Right forelimb (tissue), 1 donor: ENCODE measurements around the gene ENOX1.

ENCODE experiments used
- DNase-seq: peaks from one replicate; pipeline ENCODE4 v3.0.0-alpha.2; 2018

ENOX1 gene

GRCh38 chr13:43529796-43530195 is 257.0 kb downstream of the ENOX1 start:
- DNase-seq = no peak

DNA sequence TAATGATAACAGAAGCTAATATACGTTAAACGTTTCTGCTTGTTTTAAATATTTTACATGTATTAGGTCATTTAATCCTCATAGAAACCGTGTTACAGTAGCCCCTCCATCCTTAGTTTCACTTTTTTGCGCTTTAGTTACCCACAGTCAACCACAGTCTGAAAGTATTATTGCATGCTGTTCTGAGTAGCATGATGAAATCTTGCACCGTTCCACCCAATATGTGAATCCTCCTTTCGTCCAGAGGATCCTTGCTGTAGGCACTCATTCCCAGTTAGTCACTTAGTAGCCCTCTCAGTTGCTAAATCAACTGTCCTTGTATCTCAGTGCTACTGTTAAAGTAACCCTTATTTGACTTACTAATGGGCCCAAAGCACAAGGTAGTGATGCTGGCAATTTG is 257.8 kb downstream of the ENOX1 start:
- no peak for DNase-seq

DNA sequence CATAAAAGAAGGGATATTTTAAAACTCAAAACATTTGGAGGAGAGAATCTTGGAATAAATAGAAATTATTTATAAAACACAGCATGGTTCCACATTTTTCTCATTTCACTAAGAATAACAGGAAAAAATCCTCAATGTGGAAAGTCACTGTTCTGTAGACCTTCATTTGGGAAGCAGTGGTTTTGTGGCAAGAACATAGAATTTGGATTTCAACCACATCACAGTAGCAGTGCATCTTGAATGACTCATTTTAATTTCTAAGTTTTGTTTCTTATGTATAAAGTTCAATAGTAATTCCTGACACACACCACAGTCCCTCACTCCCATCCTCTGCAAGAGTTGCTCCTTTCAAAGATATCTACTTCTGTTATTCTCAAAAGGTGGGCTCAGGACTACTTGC is 264.0 kb downstream of the ENOX1 start:
- DNase-seq = no peak

GRCh38 chr13:43520351-43520750 is 266.4 kb downstream of the ENOX1 start:
- no peak for DNase-seq

DNA sequence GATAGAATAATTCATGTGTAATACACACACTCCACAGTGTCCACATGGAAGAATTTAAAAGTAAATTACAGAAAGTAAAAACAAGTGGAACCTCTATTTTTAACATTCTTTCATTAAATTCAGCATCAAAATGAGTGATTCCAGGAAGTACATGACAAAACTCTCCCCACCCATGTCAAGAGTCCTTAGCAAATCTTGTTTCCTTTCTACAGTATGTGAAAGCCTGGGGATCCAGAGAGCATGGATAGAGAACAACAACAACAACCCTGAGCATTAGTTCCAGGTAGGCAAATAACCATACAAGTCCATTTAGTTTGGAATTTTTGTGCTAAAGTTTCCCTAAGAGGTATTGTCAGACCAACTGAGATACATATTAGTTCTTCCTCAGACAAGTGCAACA is 267.9 kb downstream of the ENOX1 start:
- no peak for DNase-seq

GRCh38 chr13:43516401-43516833 is 270.4 kb downstream of the ENOX1 start:
- DNase-seq = no peak

GRCh38 chr13:43515531-43515930 is 271.2 kb downstream of the ENOX1 start:
- no peak for DNase-seq

- DNase-seq = no peak
Measured at GRCh38 chr13:43514311-43514710, 272.5 kb downstream of the ENOX1 start.

DNA sequence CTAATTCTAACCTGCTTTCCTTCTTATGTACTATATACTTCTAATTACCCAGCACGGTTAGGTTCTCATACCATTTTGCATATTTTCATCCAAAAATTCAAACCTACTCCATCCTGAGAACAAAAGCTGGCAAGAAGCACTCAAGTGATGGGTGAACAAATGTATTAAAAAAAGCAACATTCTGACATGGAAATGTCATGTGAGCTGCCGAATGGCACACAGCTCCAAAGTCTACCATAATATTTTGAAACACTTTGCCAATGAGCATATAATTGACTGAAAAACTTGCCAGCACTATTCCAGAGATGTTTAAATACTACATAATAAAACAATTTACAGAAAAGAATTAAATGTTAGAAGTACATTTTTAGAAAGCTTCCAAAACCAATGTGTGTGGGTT is 274.6 kb downstream of the ENOX1 start:
- DNase-seq = no peak

DNA sequence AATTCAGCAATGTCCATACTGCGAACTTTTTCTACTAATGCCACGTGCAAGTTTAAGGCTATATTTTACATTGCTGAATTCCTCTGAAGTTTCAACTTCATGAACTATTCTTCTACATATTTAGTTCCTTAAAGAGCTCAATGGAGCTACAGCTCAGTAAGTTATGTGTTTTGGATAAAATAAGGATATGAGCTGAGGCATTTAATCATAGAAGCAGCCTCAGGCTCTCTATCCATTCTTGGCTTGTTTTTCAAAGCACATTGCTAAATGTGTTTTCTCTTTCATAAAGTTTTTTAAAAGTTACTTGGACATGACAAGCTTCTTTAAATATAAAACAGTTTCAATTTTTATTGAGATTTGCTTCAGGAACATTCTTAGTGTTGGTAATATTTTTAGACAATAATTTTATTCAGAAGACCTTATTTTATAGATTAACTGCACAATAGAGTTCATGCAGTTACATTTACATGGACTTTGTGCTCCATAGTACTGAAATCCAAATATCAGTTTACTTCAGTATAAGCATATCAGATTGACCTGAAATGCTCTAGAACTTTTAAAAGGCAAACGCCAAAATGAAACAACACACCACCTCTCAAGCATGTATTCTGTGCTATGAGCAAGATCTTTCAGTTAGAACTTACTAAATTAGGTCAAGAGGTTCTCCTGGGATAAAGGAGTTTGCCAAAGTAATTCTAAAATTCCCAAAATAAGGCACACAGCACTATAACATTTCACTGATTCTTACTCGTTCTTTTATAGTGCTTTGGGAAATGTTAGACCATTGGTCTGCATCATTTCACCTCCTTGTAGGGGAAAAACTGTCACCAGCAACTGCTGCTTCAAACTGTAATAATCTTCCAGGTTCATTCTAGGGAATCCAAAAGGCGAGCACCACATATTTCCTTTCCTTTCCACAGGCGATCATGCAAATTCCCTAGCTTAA is 275.5 kb downstream of the ENOX1 start:
- no peak for DNase-seq

GRCh38 chr13:43495732-43496131 is 291.0 kb downstream of the ENOX1 start:
- DNase-seq = no peak

DNA sequence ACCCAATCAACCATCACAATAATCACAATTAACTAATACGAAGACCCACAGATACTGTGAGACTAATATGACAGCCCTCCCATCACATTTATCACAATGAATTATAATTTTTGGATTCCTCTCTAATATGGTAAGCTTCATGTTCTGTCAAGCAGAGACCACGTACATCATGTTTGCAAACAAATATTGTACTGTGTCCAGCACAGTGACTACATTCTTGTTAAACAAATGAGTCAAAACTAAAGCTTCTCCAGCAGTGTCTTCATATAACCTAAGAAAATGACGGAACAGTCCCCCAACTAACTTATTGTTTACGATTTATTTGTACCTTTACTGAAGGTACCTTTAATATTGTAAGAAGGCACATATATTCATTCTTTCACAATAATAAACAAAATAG is 292.6 kb downstream of the ENOX1 start:
- no peak for DNase-seq

- DNase-seq = no peak
Measured at GRCh38 chr13:43493496-43494000, 293.2 kb downstream of the ENOX1 start.

- DNase-seq = no peak
Measured at GRCh38 chr13:43492745-43493144, 294.0 kb downstream of the ENOX1 start.

DNA sequence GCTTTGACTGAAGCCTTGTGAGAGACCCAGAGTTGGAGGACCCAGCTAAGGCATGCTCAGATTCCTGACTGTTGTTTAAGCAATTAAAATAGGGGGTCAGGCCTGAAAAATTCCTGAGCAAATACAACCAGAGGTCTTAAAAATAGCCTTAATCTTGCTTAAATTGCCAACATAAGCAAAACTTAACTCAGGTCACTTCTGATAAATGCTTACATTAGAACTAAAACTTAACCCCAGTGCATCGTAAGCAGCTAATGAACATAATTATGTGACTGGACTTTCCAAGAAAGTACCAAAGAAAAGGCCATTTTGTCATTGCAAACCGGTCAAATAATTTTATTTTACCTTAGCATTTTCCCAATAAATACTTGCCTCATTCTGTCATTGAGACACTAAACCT is 294.5 kb downstream of the ENOX1 start:
- DNase-seq = no peak

DNA sequence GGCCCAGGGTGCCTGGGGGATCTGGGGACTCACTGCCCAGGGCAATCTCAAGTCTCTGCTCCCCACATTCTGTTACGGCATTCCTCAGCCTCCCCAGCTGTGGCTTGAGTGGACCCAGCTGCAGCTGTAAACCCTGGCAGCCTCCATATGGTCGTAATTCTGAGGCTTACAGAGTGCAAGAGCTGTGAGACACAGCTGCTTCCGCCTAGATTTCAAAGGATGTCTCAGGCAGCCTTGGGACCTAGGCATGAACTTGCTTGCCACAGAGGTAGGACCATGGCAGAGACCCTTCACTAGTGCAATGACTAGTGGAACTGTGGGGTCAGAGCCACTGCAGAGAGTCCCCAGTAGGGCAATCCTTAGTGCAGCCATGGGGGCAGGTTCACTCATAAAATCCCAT is 297.5 kb downstream of the ENOX1 start:
- DNase-seq = peak; percentile 58

- no peak for DNase-seq
Measured at GRCh38 chr13:43487885-43488284, 298.9 kb downstream of the ENOX1 start.

DNA sequence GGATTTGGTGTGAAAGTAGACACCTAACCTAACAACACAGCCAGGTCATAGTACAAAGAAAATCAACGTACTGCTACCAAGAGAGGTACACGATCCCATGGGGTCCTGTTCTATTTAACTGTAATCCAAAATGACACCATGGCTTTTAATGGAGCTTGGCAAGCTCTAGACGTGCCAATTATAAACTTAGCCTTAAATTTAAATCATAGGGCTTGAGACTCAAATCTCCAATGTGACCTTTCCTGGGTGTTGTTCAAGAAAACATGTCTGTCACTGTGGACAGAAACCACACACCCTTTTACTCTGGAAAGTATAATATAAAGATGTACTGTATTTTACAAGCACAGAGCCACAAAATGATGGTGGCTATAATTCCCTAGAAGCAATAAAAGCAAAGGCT is 299.3 kb downstream of the ENOX1 start:
- no peak for DNase-seq

DNA sequence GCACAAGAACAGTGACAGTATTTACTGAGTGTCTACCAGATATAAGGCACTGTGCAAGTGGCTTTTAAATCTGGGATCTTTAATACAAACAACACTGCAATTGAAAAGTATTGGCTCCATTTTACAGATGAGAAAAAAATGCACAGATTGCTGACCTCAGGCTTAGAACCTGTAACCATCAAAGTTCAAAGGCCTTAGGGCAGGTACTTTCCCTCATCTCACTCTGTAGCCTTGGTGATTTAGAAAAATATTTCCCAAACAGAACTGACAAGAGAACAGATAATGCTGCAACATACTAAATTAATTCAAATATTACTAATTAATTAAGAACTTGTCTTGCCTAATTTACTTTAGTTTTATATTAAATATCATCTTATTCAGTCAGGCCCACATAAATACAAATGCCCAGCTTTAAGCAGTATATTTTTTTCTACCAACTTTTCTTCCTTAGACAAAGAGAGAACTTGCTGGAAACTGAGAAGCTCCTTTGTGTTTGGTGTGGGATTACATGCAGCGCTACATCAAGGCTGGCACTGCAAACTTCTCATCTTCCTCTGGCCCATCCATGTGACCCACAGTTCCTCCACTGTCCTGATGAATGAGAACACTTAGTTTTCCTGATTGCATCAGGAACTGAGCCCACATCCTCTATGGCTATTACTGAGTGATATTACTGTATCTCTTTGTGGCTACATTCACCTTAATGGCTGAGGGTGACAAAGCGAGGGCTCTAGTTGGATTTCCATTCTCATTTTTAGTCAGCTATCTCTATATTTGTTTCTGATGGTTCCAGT is 302.1 kb downstream of the ENOX1 start:
- DNase-seq = no peak

GRCh38 chr13:43483930-43484329 is 302.8 kb downstream of the ENOX1 start:
- no peak for DNase-seq

GRCh38 chr13:43482641-43483040 is 304.1 kb downstream of the ENOX1 start:
- no peak for DNase-seq

DNA sequence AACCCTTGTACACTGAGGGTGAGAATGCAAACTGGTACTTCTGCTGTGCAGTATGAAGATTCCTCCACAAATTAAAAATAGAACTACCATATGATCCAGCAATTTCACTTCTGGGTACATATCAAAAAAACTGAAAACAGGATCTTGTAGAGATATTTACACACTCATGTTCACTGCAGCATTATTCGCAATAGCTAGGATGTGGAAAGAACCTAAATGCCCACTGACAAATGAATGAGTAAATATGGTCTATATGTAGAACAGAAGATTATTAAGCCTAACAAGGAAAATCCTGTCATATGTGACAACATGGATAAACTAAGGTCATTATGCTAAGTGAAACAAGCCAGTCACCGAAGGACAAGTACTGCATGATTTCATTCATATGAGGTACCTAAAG is 304.7 kb downstream of the ENOX1 start:
- no peak for DNase-seq

GRCh38 chr13:43478902-43479301 is 307.9 kb downstream of the ENOX1 start:
- no peak for DNase-seq

GRCh38 chr13:43478211-43478610 is 308.6 kb downstream of the ENOX1 start:
- DNase-seq = no peak
